H1 (cell line): ENCODE measurements around the gene MORC2. TPM values are rescaled to one million over a fixed set of nuclear protein-coding genes. Genes with fewer than 3 reads are reported as not detected.

Experiments
- CTCF ChIA-PET: fragments of 300-600 bp; sonication (Branson Sonifier 250); formaldehyde crosslinking; loops from one replicate; lab custom pipeline; 2021; ENCODE audit not compliant: partially characterized antibody; lab: Charles Lee
- POLR2A ChIA-PET: fragments of 300-600 bp; sonication (Branson Sonifier 250); formaldehyde crosslinking; loops from one replicate; lab custom pipeline; 2021; ENCODE audit warnings: inconsistent platforms; ENCODE audit not compliant: partially characterized antibody; lab: Charles Lee
- DNase-seq, 2 experiments: peaks; one replicate each; pipeline versions ENCODE4 v3.0.0 to v3.0.0-alpha.2; 2010 to 2022; ENCODE audit warnings: low spot score in 2 of 2, low read depth in 1 of 2, mixed read lengths in 1 of 2
- FAIRE-seq: peaks from 2 replicates; lab custom pipeline; 2011; peaks lifted over from hg19 to GRCh38; lab: Jason Lieb, UNC
- H2AFZ ChIP-seq: 2 replicates; pipeline ENCODE4 v1.8.1; 2012; ENCODE audit warnings: low read length, inconsistent platforms
- H2AK5ac ChIP-seq: 2 replicates; pipeline ENCODE4 v1.6.1; 2013; ENCODE audit warnings: low read depth, low read length
- H2BK120ac ChIP-seq: replicated peaks from 2 replicates; pipeline ENCODE3; 2013; ENCODE audit warnings: low read depth, low read length, inconsistent platforms
- H2BK12ac ChIP-seq: 2 replicates; pipeline ENCODE4 v1.6.1; 2013; ENCODE audit warnings: low read depth, low read length
- H2BK15ac ChIP-seq: 2 replicates; pipeline ENCODE4 v1.6.1; 2013; ENCODE audit warnings: low read length
- H2BK20ac ChIP-seq: 2 replicates; pipeline ENCODE4 v1.6.1; 2013; ENCODE audit warnings: low read length
- H2BK5ac ChIP-seq: 2 replicates; pipeline ENCODE4 v1.6.1; 2013; ENCODE audit warnings: low read depth, low read length
- H3K14ac ChIP-seq: 2 replicates; pipeline ENCODE4 v1.6.1; 2013; ENCODE audit warnings: inconsistent platforms; ENCODE audit not compliant: insufficient read length
- H3K18ac ChIP-seq: 2 replicates; pipeline ENCODE4 v1.6.1; 2013; ENCODE audit warnings: low read length; ENCODE audit errors: extremely low read depth
- H3K23ac ChIP-seq: 2 replicates; pipeline ENCODE4 v1.6.1; 2013; ENCODE audit warnings: inconsistent platforms; ENCODE audit not compliant: insufficient read length
- H3K23me2 ChIP-seq: 2 replicates; pipeline ENCODE4 v1.6.1; 2013; ENCODE audit warnings: low read depth, low read length
- H3K27ac ChIP-seq: 2 replicates; pipeline ENCODE4 v1.6.1; 2011; ENCODE audit warnings: low read depth, low read length, inconsistent platforms
- H3K27me3 ChIP-seq, 4 experiments: replicated peaks in 1 of 4; 1 replicate in 1 of 4; 2 replicates in 3 of 4; pipeline versions ENCODE4 v1.6.1 to v1.8.1; 2011 to 2013; ENCODE audit warnings: low read length in 3 of 4, mild to moderate bottlenecking in 3 of 4, inconsistent platforms in 2 of 4, mixed read lengths in 2 of 4, moderate library complexity in 1 of 4; ENCODE audit not compliant: control insufficient read depth in 3 of 4, insufficient read depth in 3 of 4; ENCODE audit errors: extremely low read depth in 1 of 4
- H3K36me3 ChIP-seq, 4 experiments: 2 replicates each; pipeline versions ENCODE4 v1.6.1 to v1.8.1; 2011 to 2013; ENCODE audit warnings: mild to moderate bottlenecking in 4 of 4, low read length in 3 of 4, moderate library complexity in 2 of 4, control low read depth in 1 of 4, inconsistent platforms in 1 of 4; ENCODE audit not compliant: insufficient read depth in 4 of 4, control insufficient read depth in 2 of 4
- H3K4ac ChIP-seq: replicated peaks from 2 replicates; pipeline ENCODE3; 2013; ENCODE audit warnings: low read length, low read depth, mixed read lengths, inconsistent platforms; ENCODE audit not compliant: insufficient read length
- H3K4me1 ChIP-seq, 4 experiments: replicated peaks in 1 of 4; 1 replicate in 1 of 4; 2 replicates in 3 of 4; pipeline versions ENCODE4 v1.6.1 to v1.8.1; 2011 to 2013; ENCODE audit warnings: low read length in 3 of 4, inconsistent platforms in 2 of 4, mixed read lengths in 1 of 4; ENCODE audit not compliant: insufficient read depth in 4 of 4, control insufficient read depth in 3 of 4
- H3K4me2 ChIP-seq, 2 experiments: 2 replicates each; pipeline versions ENCODE4 v1.6.1 to v1.8.1; 2011 to 2013; ENCODE audit warnings: low read depth in 2 of 2, low read length in 2 of 2, control low read depth in 1 of 2, inconsistent platforms in 1 of 2, mild to moderate bottlenecking in 1 of 2; ENCODE audit not compliant: insufficient read depth in 1 of 2
- H3K4me3 ChIP-seq, 4 experiments: fragments of 200-600, 300-600 bp in 1 of 4; sonication (generic), shearing (Covaris generic), sonication (Bioruptor Twin) in 1 of 4; 2 replicates each; pipeline versions ENCODE4 v1.5.1 to v1.8.1; 2011 to 2016; ENCODE audit warnings: low read length in 4 of 4, low read depth in 3 of 4, control low read depth in 2 of 4, inconsistent platforms in 2 of 4, mild to moderate bottlenecking in 2 of 4, mixed read lengths in 1 of 4, moderate library complexity in 1 of 4; ENCODE audit not compliant: insufficient read depth in 2 of 4; ENCODE audit errors: extremely low read depth in 1 of 4
- H3K56ac ChIP-seq: replicated peaks from 2 replicates; pipeline ENCODE3; 2013; ENCODE audit warnings: low read depth, mild to moderate bottlenecking, mixed read lengths, low read length, inconsistent platforms; ENCODE audit not compliant: insufficient read length
- H3K79me1 ChIP-seq: 2 replicates; pipeline ENCODE4 v1.6.1; 2013; ENCODE audit warnings: low read depth, low read length, control low read depth
- H3K79me2 ChIP-seq, 2 experiments: 2 replicates each; pipeline versions ENCODE4 v1.6.1 to v1.8.1; 2012 to 2013; ENCODE audit warnings: low read length in 2 of 2, mild to moderate bottlenecking in 2 of 2, inconsistent platforms in 1 of 2; ENCODE audit not compliant: insufficient read depth in 2 of 2, control insufficient read depth in 1 of 2
- H3K9ac ChIP-seq, 4 experiments: replicated peaks in 1 of 4; 1 replicate in 1 of 4; 2 replicates in 3 of 4; pipeline versions ENCODE4 v1.6.1 to v1.8.1; 2011 to 2013; ENCODE audit warnings: low read depth in 3 of 4, low read length in 3 of 4, control low read depth in 2 of 4, mild to moderate bottlenecking in 2 of 4, moderate library complexity in 2 of 4, inconsistent platforms in 1 of 4; ENCODE audit errors: extremely low read depth in 1 of 4
- H3K9me3 ChIP-seq, 2 experiments: 2 replicates each; pipeline versions ENCODE4 v1.6.1 to v1.8.1; 2012 to 2013; ENCODE audit warnings: mild to moderate bottlenecking in 2 of 2, moderate library complexity in 2 of 2, control low read depth in 1 of 2, inconsistent platforms in 1 of 2, low read depth in 1 of 2, low read length in 1 of 2, mixed read lengths in 1 of 2; ENCODE audit not compliant: insufficient read depth in 2 of 2
- H4K20me1 ChIP-seq, 2 experiments: replicated peaks in 1 of 2; 2 replicates each; pipeline versions ENCODE3 to v1.8.1; 2011 to 2013; ENCODE audit warnings: inconsistent platforms in 2 of 2, low read length in 2 of 2, mild to moderate bottlenecking in 1 of 2; ENCODE audit not compliant: insufficient read depth in 2 of 2, control insufficient read depth in 1 of 2
- H4K5ac ChIP-seq: 2 replicates; pipeline ENCODE4 v1.6.1; 2013; ENCODE audit warnings: low read length, low read depth, mixed read lengths, inconsistent platforms; ENCODE audit not compliant: insufficient read length
- H4K8ac ChIP-seq: 2 replicates; pipeline ENCODE4 v1.8.0; 2013; ENCODE audit warnings: mild to moderate bottlenecking, moderate library complexity, low read length, inconsistent platforms; ENCODE audit not compliant: insufficient read depth; ENCODE audit errors: extremely low read depth
- H4K91ac ChIP-seq: replicated peaks from 2 replicates; pipeline ENCODE3; 2013; ENCODE audit warnings: low read length, mixed read lengths, inconsistent platforms; ENCODE audit not compliant: insufficient read length
- WGBS, 2 experiments: shearing (Covaris generic) in 1 of 2; methylation state at CpG; one replicate each; pipeline versions ENCODE4 v1.1.6 to v1.1.7; 2013 to 2015; ENCODE audit warnings: low lambda C conversion rate in 2 of 2, mixed read lengths in 2 of 2, inconsistent platforms in 1 of 2, low coverage in 1 of 2, missing lambda C conversion rate in 1 of 2; ENCODE audit not compliant: insufficient replicate concordance in 2 of 2, insufficient coverage in 1 of 2, insufficient read length in 1 of 2; ENCODE audit errors: extremely low coverage in 1 of 2, missing lambda C conversion rate in 1 of 2; 5-methylcytosine and 5-hydroxymethylcytosine counted together
- polyA plus RNA-seq, 7 experiments: library from polyadenylated mRNA; depleted of rRNA in 3 of 7; stranded (reverse) in 5 of 7; unstranded in 2 of 7; fragments of >200 nt in 5 of 7; fragments of 200-250 nt in 2 of 7; gene quantifications; 1 replicate in 5 of 7; 2 replicates in 1 of 7; 4 replicates in 1 of 7; pipeline versions ENCODE4 v1.2.1 to v1.2.3, GENCODE V29; 2011 to 2013; ENCODE audit warnings: missing spikeins in 2 of 7, mixed read lengths in 2 of 7
- total RNA-seq: library from RNA; stranded (reverse); fragmentation: NEBNext Ultra II Directional; extraction: Animal tissue kit (Norgen Biotek cat#: 25700); gene quantifications from 2 replicates; pipeline ENCODE4 v1.2.1, GENCODE V29; 2021

MORC2 gene
- total and polyA plus RNA-seq, 2 of the 8 experiments (the other 6 are each of a cell fraction or from before 2014, with no cell fraction given): 15.4 to 68.0 TPM

- Histone ChIP-seq H3K27me3 (no peaks in the 10 kb centered on the region), H4K5ac (no peak overlapping the region), H2AK5ac (no peak overlapping the region), H2BK120ac (no peak overlapping the region), H3K36me3 (no peaks in the 10 kb centered on the region), H4K91ac (no peak overlapping the region), H3K9ac (no peak overlapping the region), H3K9me3 (no peaks in the 10 kb centered on the region), H3K79me2 (no peaks in the 10 kb centered on the region), H4K20me1 (no peaks in the 10 kb centered on the region), H3K4ac (no peak overlapping the region), H3K79me1 (no peaks in the 10 kb centered on the region), H2AFZ (no peak overlapping the region), H3K4me2 (no peak overlapping the region), H3K27ac (no peak overlapping the region; the same call in 1 of the 2 replicates), H3K4me1 (peaks cover 0 to 7% (median 3%) of the 10 kb centered on the region in 4 experiments; a peak in 4 of 7 replicates), H2BK15ac (no peak overlapping the region), H3K56ac (no peak overlapping the region), H3K23me2 (no peaks in the 10 kb centered on the region), H4K8ac (no peak overlapping the region), H2BK12ac (no peak overlapping the region), H2BK5ac (no peak overlapping the region), H2BK20ac (no peak overlapping the region), H3K18ac (no peak overlapping the region), H3K14ac (no peak overlapping the region), H3K4me3 (no peak overlapping the region), H3K23ac (no peak overlapping the region)
- FAIRE-seq: no peak
- DNase-seq: no peak
- POLR2A ChIA-PET: interaction anchor here (1.3 kb wide), 1 partner anchor 85 kb away, joined by 3 read pairs; the partner anchor contains the start of gene MORC2
- WGBS, 2 experiments: 90% methylated on average over 4 of the region's 4 CpGs; no CpG with 5 or more reads in 1 of the 2 experiments
- CTCF ChIA-PET: interaction anchor here (0.5 to 1.7 kb wide), 5 partner anchors 9 to 120 kb away, joined by 3 to 4 read pairs (median 3); no protein-coding TSS in a partner anchor
These were observed 85.5 kb downstream of the MORC2 start for GRCh38 chr22:30882974-30883533.
